Renal pelvis (tissue), 12 donors: Measurements from ENCODE around the gene RGS12. TPM values are rescaled to one million over a fixed set of nuclear protein-coding genes. Genes with fewer than 3 reads are reported as not detected.

Experiments used
- DNase-seq: peaks from one replicate; pipeline ENCODE4 v3.0.0-alpha.2; 2013
- long read RNA-seq, 16 experiments: transcript quantifications; one replicate each; lab custom pipeline, GENCODE V29; 2026
- polyA plus RNA-seq, 3 donors: library from polyadenylated mRNA; unstranded; fragments of 120-200 nt; gene quantifications; one replicate each; pipeline ENCODE4 v1.2.1, GENCODE V29; 2013; ENCODE audit not compliant: insufficient read length in 3 of 3

RGS12 gene
- polyA plus RNA-seq, result 10 to 100 TPM; 44.3 to 60.8 (median 50.4) TPM
- long read RNA-seq, donor 1, result 0 reads
- long read RNA-seq, donor 2, full-length matches to known transcripts, result 1 of 1 reads
- long read RNA-seq, donor 2, partial matches to known transcripts, result 0 of 1 reads
- long read RNA-seq, donor 2, other reads (novel, unspliced or antisense), result 0 of 1 reads
- long read RNA-seq, donor 3, result 0 reads
- long read RNA-seq, donor 4, partial matches to known transcripts, result 0 of 1 reads
- long read RNA-seq, donor 4, other reads (novel, unspliced or antisense), result 0 of 1 reads
- long read RNA-seq, donor 5, result 0 reads
- long read RNA-seq, donor 6, partial matches to known transcripts, result 19 of 19 reads
- long read RNA-seq, donor 6, other reads (novel, unspliced or antisense), result 0 of 19 reads
- long read RNA-seq, donor 7, full-length matches to known transcripts, result 2 of 2 reads
- long read RNA-seq, donor 7, partial matches to known transcripts, result 0 of 2 reads
- long read RNA-seq, donor 7, other reads (novel, unspliced or antisense), result 0 of 2 reads
- long read RNA-seq, donor 8, partial matches to known transcripts, result 8 of 8 reads
- long read RNA-seq, donor 8, other reads (novel, unspliced or antisense), result 0 of 8 reads
- long read RNA-seq, donor 9, partial matches to known transcripts, result 7 of 8 reads
- long read RNA-seq, donor 9, other reads (novel, unspliced or antisense), result 0 of 8 reads
- long read RNA-seq, donor 10, partial matches to known transcripts, result 6 of 6 reads
- long read RNA-seq, donor 10, other reads (novel, unspliced or antisense), result 0 of 6 reads
- long read RNA-seq, donor 11, partial matches to known transcripts, result 0 of 5 reads
- long read RNA-seq, donor 11, other reads (novel, unspliced or antisense), result 5 of 5 reads
- long read RNA-seq, donor 12, full-length matches to known transcripts, result 3 of 8 reads
- long read RNA-seq, donor 12, partial matches to known transcripts, result 0 of 8 reads
- long read RNA-seq, donor 12, other reads (novel, unspliced or antisense), result 5 of 8 reads
- long read RNA-seq, donor 13, result 0 reads
- long read RNA-seq, donor 14, result 0 reads
- long read RNA-seq, donor 15, partial matches to known transcripts, result 11 of 11 reads
- long read RNA-seq, donor 15, other reads (novel, unspliced or antisense), result 0 of 11 reads
- long read RNA-seq, donor 16, partial matches to known transcripts, result 0 of 1 reads
- long read RNA-seq, donor 16, other reads (novel, unspliced or antisense), result 0 of 1 reads

GRCh38 chr4:3292571-3293400 lies at the start of gene RGS12:
RGS12 (plus strand) TSS chr4:3293021; CDS start chr4:3316171, 23,150 bp downstream.
- DNase-seq, result peak; percentile 91

- peak; percentile 37 for DNase-seq
Measured at GRCh38 chr4:3243136-3243780, 49.6 kb upstream of the RGS12 start.

- DNase-seq, result no peak
Measured at GRCh38 chr4:3244002-3244401, 48.8 kb upstream of the RGS12 start.

- no peak for DNase-seq
Measured at GRCh38 chr4:3244747-3245146, 48.1 kb upstream of the RGS12 start.

- no peak for DNase-seq
Measured at GRCh38 chr4:3245676-3246075, 47.1 kb upstream of the RGS12 start.

GRCh38 chr4:3246458-3247398 lies 46.1 kb upstream of the RGS12 start:
- no peak for DNase-seq

- no peak for DNase-seq
Measured at GRCh38 chr4:3247399-3248177, 45.2 kb upstream of the RGS12 start.

- DNase-seq, result no peak
Measured at GRCh38 chr4:3248178-3248480, 44.7 kb upstream of the RGS12 start.

- peak; percentile 84 for DNase-seq
Measured at GRCh38 chr4:3248811-3249661, 43.8 kb upstream of the RGS12 start, which contains the start of gene MSANTD1. MSANTD1 (plus strand) TSS chr4:3249159; CDS start chr4:3249223, 64 bp downstream.

GRCh38 chr4:3249711-3250437 lies 42.9 kb upstream of the RGS12 start:
- DNase-seq, result no peak

- DNase-seq, result no peak
Measured at GRCh38 chr4:3250438-3250955, 42.3 kb upstream of the RGS12 start.

GRCh38 chr4:3250956-3251690 lies 41.7 kb upstream of the RGS12 start:
- no peak for DNase-seq

- no peak for DNase-seq
Measured at GRCh38 chr4:3251691-3252479, 40.9 kb upstream of the RGS12 start.

GRCh38 chr4:3252480-3252828 lies 40.4 kb upstream of the RGS12 start:
- DNase-seq, result no peak
